ENCODE measurements around the gene RBM38.
A peak's percentile ranks its signal among the peaks of the same experiment; 100 is the strongest.

Gene RBM38

DNA sequence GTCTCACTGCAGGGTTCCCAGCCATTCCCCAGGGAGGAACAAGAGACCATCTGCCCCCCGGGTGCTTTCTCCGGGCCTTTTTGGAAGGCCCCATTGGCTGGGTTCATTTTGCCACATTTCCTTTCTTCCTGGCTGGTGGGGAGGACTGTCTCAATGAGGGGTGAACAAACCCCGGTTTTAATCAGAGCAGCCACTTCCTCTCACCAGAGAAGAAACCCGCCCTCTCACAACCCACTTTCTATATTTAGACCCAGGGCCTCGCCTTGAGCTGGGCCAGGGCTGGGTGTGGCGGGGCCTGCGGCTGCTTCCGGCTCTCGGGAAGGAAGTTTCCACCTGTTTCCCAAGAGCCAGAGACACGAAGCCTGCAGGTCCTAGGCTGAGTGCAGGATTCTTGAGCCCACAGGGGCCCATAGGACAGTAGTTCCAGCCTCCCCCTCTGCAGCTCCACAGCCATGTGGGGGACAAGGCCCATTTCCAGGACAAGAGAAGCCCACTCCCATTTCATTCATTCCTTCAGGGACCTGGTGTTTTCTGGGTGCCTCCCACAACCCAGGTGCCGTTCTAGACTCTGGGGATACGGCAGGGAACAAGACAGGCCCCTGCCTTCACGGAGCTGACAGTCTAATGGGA, 41.8 kb downstream of the RBM38 start:
- Mint-ChIP-seq H3K36me3 (ENCODE audit: low read depth) (no peaks in the 10 kb centered on the region), H3K9me3 (peaks cover 12% of the 10 kb centered on the region), H3K4me1 (peaks cover 32% of the 10 kb centered on the region), H3K27me3 (ENCODE audit: low read depth) (peaks cover 24% of the 10 kb centered on the region), H3K27ac (no peak overlapping the region), H3K4me3 (no peak overlapping the region)
- TF ChIP-seq, protein P1, sequence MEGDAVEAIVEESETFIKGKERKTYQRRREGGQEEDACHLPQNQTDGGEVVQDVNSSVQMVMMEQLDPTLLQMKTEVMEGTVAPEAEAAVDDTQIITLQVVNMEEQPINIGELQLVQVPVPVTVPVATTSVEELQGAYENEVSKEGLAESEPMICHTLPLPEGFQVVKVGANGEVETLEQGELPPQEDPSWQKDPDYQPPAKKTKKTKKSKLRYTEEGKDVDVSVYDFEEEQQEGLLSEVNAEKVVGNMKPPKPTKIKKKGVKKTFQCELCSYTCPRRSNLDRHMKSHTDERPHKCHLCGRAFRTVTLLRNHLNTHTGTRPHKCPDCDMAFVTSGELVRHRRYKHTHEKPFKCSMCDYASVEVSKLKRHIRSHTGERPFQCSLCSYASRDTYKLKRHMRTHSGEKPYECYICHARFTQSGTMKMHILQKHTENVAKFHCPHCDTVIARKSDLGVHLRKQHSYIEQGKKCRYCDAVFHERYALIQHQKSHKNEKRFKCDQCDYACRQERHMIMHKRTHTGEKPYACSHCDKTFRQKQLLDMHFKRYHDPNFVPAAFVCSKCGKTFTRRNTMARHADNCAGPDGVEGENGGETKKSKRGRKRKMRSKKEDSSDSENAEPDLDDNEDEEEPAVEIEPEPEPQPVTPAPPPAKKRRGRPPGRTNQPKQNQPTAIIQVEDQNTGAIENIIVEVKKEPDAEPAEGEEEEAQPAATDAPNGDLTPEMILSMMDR (IDR thresholded peaks at IDR 0.05; ENCODE audit: unreplicated experiment in 3 of 3) = no peak

DNA sequence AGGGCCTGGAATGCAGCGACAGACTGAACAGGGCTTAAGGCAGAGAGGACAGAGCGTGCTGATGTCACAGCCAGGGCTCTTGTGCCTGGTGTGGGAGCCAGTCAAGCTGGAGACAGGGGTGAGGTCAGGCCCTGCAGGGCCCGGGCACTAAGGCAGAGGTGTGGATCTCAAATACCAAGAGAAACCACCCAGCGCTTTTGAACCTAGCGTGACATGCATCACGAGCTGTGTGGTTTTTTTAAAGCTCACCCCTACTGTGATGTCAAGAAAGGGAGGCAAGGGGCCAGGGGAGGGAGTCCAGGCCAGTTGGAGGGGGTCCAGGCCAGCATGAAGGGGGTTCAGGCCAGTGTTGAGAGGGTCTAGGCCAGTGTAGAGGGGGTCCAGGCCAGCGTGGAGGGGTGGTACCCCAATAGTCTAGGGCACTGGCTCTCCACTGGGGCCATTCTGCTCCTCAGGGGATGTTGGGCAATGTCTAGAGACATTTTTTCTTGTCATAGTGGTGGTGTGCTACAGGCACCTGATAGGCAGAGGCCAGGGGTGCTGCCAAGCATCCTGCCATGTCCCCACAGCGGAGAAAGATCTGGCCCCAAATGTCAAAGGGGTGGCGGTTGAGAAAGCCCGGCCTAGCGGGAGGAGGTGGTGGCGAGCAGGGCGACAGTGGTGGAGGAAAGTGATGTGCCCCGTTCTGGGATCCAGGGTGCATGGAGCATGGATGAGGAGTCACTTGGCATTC, 42.6 kb downstream of the RBM38 start:
- peaks cover 29% of the 10 kb centered on the region for H3K27me3 Mint-ChIP-seq (ENCODE audit: low read depth)
- peaks cover 14% of the 10 kb centered on the region for H3K9me3 Mint-ChIP-seq
- H3K36me3 Mint-ChIP-seq (ENCODE audit: low read depth) = no peaks in the 10 kb centered on the region
- no peak overlapping the region for H3K4me3 Mint-ChIP-seq
- H3K27ac Mint-ChIP-seq = no peak overlapping the region
- TF ChIP-seq, protein P1 (IDR thresholded peaks at IDR 0.05; ENCODE audit: unreplicated experiment in 3 of 3) = no peak
- H3K4me1 Mint-ChIP-seq = peaks cover 38% of the 10 kb centered on the region

DNA sequence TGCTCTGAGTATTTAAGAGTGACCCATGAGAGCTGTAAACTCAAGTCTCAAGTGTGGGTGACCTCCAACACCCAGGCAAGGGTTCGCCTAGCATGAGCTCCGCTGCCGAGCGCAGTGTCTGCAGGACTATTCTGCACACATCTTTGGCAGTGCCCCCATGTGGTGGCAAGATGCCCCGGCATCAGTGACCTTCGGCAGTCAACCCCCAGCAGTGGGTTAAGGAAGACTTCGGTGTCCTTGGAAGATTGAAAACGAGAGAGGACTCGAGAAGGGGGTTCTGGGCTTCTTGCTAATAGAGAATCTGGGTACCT, 43.1 kb downstream of the RBM38 start:
- H3K4me3 Mint-ChIP-seq = peak overlapping the region in 1 of 3 experiments; percentile 32
- peaks cover 28% of the 10 kb centered on the region for H3K27me3 Mint-ChIP-seq (ENCODE audit: low read depth)
- H3K9me3 Mint-ChIP-seq = peaks cover 14% of the 10 kb centered on the region
- peaks cover 38% of the 10 kb centered on the region for H3K4me1 Mint-ChIP-seq
- H3K36me3 Mint-ChIP-seq (ENCODE audit: low read depth) = no peaks in the 10 kb centered on the region
- TF ChIP-seq, protein P1 (IDR thresholded peaks at IDR 0.05; ENCODE audit: unreplicated experiment in 3 of 3) = no peak
- H3K27ac Mint-ChIP-seq = no peak overlapping the region

DNA sequence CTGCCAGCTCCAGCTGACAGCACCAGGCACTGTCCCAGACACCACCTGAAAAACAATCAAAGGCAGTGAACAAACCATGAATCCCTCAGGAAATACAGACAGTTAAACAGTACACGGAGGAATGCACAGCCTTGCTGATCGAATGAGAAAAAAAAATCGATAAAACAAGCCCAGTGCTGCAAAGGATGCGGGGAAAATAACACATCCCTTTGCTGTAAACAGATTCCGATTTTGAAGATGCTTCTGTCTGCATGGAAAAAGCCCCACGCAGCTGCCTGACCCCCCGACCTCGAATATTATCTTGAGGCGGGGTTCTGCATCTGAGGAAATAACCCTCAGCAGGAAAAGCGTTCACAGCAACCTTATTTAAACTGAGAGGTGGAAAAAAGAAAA, 43.9 kb downstream of the RBM38 start:
- Mint-ChIP-seq H3K27ac (peak overlapping the region in 1 of 3 experiments; percentile 16), H3K27me3 (ENCODE audit: low read depth) (peaks cover 24% of the 10 kb centered on the region), H3K4me1 (peaks cover 42% of the 10 kb centered on the region), H3K9me3 (peaks cover 14% of the 10 kb centered on the region), H3K36me3 (ENCODE audit: low read depth) (no peaks in the 10 kb centered on the region), H3K4me3 (no peak overlapping the region)
- TF ChIP-seq, protein P1 (IDR thresholded peaks at IDR 0.05; ENCODE audit: unreplicated experiment in 3 of 3) = no peak

DNA sequence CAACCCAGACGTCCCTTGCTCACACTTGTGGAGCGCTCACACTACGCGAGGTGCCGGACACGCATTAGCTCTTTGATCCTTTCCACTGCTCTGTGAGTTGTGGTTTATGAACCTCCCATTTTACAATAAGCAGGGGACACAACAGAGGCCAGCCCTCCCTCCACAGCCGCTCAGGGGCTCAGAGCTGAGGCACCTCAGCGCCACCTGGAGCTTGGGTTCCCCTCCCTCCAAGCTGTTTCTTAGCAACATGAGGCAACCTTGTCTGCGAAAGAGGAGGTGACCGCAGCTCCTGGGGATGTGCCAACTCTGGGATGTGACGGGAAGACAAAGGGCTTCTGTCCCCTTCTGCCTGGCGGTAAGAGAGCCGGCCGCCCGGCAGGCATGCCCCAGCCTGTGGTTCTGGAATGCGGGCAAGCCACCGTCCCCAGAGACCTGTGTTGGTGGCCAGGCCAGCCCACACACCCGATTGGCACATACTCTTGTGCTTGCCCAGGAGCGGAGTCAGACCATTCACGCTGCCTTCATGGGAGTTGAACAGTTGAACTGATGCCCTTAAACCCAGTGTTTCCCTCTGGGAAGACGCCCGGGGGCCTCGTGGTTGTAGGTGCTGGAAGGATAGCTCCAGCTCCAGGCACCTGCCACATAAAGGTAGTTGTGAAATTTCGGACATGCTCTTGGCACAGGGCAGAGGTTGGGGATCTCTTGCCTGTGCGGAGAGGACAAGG, 44.5 kb downstream of the RBM38 start:
- no peaks in the 10 kb centered on the region for H3K36me3 Mint-ChIP-seq (ENCODE audit: low read depth)
- peak overlapping the region in 1 of 3 experiments; percentile 16 for H3K27ac Mint-ChIP-seq
- TF ChIP-seq, protein P1 (IDR thresholded peaks at IDR 0.05; ENCODE audit: unreplicated experiment in 3 of 3) = no peak

More for the DNA sequence above, 44.5 kb downstream of the RBM38 start:
- H3K27me3 Mint-ChIP-seq (ENCODE audit: low read depth) = peaks cover 24% of the 10 kb centered on the region
- H3K9me3 Mint-ChIP-seq = peaks cover 14% of the 10 kb centered on the region
- H3K4me3 Mint-ChIP-seq = no peak overlapping the region
- peaks cover 45% of the 10 kb centered on the region for H3K4me1 Mint-ChIP-seq
